ENCODE results near the gene POPDC2.

Gene POPDC2

DNA sequence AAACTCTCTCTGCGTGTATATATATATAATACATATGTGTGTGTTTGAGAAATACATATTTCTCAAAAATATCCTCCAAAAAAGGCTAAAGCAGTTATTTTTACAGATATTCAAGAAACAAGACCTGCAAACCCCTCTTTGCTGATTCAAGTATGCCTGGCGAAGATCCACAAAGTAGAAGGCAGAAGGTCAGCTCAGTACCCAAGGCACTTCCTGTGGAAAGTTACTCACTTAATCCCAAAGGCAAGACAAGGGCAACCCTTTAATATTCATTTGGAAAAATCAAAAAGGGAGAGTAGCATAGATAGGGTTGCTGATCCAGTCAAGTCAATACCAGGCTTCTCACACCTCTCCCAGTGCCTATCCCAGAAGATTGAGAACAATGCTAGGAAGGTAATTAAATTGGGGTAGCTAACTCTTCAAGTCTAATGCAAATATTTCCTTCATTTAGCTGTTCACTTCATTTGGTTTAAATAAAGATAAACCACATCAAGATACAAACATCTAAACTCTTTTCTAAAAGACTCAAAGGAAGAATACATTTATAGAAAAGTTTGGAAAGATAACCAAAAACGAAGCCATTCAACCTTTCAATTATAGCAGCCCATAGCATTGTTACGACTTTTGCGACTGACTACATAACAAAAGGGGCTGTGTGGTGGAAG is 9.6 kb upstream of the POPDC2 start:
- DNase-seq: no peak

DNA sequence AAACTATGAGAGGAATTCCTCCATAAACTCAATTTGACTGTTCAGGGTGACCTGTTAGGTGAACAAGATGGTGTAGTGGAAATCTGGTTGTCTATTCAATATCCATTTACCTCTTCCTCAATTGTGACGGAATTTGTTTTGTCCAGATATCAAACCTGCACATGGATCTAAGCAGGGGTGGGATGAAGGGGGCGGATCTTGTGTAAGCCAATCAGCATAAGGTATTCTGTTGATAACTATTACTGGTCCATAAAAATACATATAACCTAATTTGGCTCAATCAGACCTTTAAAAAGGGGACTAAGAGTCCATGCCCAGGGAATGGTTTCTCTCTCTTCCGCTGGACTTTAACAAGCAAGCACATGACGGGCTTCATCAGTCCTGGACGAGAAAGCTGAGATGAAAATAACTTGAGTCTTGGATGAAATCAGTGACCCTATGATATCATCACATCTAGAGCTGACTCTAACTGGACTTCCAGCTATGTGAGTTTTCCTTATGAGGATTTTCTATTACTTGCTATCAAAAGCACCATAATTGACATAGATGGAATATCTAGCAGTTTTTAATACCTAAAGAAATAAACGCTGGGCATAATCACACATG is 5.7 kb upstream of the POPDC2 start:
- no peak for DNase-seq

DNA sequence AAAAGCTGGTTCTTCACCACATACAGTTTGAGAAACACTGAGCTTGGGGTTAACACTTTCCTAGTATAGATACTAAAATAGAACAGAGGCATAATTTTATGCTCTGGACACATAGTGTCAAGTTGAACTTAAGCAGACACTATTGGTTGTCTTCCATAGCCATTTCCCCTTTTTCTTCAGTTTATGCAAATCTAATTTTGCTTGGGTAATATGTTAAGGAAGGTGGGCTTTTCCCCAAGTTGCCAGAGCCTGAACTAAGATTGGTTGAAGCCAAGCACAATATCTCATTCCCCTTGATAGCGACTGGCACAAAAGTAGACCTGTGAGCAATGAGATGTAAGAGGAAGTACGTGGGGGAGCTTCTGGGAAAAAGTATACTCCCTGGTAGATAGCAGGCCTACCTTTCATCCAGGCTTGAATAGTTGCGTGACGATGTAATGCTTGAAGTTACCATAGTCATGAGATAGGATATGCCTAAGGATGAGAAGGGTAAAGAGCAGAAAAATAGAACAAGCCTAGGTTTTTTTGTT is 4.5 kb upstream of the POPDC2 start:
- no peak for DNase-seq

DNA sequence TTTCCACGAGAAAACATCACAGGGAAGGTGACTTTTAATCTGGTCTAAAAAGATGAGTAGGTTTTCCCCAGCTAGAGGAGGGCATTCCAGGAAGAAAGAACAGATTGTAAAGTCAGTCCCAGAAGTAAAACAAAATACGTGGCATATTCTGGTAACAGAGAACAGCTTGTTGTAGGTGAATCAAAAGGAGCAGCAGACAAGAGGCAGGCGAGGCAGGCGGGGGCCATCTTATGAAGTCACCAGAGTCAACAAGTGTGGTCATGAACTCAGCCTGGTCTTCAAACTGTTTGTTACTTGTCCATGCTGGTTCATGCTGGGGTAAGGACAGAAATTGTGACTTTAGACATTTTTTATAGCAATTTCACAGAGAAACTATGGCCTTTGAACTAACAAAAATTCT is 4.0 kb upstream of the POPDC2 start:
- DNase-seq: no peak

DNA sequence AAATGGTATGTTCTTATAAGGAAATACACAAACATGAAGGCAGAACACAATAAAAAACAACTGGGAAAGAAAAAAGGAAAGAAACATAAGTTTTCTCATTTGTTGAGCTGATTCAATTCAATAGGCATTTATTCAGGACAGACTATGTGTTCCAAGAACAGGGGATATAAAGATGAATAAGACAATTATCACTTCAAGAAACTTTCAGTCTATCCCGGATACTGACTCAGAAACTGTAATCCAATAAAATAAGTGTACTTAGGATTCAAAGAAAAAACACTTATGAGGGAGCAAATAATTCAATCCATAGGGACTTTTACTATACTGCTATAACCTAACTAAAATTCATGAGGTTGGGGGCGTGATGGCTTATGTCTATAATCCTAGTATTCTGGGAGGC is 3.5 kb upstream of the POPDC2 start:
- no peak for DNase-seq

DNA sequence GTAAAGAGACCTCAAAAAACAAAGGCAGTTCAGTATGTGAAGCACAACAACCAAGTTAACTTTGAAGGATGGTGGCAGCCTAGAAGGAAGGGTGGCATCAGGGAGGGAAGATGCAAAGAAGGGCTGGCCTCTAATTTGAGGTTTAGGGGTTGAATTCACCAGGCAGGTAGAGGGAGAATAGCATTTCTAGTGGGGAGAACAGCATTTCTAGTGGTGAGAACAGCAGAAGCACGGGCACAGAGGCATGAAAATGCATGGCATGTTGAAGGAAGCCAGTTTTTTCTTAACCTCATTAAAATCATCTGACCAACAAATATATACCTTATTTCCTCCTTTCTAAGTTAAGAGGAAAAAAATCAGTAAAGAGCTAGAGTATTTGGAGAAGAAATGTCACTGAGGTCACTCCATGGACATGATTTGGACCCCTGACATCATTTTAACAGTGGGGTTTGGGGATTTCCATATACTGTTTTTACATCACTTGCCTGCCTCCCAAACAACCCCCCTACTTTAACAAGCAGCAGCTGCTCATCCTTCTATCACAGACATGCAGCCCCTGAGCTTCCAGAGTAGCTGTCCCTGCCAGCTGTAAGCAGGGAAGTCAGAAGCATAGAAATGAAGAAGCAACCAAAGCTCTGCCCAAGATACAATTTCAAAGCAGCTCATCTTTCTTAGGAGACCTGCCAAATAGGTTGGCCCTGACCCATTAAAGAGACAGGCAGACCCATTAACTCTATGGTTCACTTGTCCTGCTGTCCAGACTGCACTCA is 2.4 kb upstream of the POPDC2 start:
- DNase-seq: no peak

DNA sequence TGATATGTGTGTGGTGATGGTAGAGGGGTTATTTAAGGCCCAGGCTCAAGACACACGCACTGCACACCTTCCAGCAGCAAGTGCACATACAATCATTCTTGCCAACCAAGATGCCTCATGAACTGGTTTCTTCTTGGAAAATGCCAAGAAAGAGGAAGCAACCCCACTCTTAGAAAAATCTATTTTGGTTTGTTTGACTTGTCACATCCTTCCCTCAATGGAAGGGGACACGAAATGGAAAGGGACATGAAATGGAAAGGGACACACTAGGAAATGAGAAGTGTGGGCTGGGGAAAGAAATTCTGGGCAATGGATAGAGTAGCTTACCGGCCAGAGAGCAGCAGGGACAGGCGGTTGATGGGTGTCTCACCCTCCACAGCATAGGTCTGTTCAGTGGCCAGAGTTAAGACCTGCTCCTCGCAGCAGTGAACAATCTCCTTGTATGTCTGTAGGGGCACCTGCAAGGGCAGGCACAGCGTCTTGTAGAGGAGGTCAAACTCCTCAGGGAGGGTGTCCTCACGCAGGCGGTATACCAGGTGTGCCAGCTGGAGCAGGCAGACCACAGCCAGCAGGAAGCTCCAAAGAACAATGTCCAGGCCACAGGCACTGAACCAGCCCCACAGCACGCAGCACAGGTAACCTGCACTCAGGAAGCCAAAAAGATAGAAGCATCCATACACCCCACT is 640 bp downstream of the POPDC2 start:
- no peak for DNase-seq

DNA sequence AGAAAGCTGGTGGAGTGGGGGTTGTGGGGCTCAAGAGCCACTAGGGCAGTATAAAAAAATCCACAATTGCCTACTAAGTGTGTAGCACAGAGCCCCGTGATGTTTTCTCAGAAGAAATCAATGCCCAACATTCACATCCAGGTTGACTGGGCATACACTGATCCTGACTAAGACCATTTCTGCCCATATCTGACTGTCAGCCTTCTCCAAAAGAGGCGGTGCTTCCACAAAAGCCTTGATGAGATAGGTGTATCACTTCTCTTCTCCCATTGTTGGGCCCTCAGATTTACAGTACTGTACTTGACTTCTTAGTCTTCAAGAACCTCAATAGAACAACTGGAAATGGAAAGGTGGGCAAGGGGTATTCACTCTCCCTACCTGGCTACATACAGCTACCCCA is 1.4 kb downstream of the POPDC2 start:
- DNase-seq: no peak

DNA sequence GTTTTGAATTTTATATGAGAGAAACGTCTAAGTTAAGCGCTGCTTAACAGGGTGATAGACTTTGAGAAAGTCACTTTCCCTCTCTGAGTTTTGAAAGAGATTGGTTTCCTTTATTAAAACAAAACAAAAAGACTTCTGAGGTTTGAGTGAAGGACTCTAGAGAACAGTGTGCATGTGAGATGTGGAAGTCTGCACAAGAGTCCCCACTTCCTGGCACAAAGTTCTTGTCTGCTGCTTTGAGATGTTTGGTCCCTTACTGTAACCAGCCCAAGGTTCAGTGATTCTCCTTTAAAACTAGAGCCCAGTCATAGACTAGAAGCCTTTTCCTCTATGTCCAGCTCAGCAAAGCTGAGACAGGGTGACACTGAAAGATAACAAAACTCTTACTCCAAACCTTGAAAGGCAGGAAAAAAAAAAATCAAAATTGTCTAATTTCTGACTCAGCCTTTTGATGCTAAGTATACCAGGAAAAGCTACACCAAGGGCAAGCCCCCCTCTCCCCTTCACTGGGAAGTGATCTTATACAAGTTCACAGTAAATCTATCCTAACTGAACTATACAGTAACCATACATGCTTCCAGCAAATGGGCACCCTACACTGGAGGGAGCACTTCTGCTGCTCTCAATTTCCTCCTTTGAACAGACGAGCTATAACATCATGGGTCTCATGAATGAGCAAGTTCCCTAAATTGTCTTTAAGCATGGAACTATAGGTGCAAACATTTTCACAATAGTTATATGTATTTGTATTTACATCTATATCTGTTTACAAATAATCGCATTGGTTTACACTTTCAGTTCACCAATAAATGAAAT is 2.3 kb downstream of the POPDC2 start:
- no peak for DNase-seq

DNA sequence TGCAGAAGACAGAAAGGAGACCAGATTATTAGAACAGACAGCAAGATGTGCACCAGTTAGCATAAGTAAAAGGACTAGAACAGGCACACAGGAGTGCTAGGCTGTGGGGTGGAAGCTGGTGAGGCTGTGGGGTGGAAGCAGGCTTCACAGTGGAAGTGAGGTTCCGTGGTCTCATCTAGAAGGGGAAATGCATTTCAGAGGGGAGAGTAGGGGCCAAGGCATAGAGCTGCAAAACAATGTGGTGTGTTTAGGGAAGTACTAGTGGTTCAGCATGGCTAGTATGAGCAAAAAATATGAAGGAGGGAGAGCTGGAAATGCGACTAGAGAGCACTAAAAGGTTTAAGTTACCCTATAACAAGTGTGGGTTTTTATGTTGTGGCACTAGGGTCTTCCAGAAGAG is 6.5 kb downstream of the POPDC2 start:
- no peak for DNase-seq

DNA sequence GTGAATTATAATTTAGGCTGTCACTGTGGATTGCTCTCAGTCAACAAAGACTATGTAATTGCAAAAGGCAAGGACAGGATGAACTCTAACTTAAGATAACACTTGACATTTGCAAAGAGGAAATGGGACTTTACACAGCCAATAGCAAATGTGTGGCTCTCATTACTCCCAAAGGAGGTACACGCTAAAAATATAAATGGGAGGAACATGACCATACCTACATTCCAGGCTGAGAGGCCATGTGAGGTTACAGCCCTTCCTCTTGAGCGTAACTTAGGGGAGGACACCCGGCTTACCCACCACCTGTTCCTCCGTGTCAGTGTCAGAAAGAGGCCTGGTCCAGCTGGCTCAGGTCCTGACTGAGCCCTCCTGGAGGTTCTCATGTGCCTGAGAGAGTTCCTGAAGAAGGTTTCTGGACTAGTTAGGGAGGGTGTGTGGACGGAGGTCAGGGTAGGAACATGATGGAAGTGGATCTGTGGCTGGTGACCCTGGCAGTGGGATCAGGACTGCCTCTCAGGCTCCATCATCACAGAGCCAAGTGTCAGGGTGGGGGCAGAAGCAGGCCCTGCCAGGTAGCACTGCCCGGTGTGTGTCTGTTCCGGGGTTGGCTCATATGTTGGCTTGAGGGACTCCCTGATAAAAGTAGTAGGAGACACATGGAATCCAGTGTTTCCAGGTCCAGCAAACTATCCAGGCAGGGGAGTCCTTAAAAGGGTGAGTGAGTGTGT is 7.9 kb downstream of the POPDC2 start:
- DNase-seq: no peak

DNA sequence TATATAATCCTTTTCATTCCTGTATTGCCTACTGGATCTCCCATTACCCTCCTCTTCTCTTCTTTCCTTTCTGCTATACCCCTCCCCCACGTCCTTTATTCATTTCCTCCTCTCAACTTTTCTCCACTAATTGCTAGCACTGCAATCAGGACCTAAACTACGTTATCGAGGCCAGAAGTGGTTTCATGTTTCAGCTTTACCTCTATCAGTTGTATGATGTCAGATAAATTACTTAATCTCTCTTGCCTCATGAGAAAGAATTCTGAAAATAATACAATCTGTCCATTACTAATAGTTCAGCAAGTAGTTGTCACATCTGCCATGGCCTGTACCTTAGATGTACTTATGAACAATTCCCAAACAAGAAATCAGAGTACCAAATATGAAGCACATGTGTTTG is 10.6 kb downstream of the POPDC2 start:
- no peak for DNase-seq

DNA sequence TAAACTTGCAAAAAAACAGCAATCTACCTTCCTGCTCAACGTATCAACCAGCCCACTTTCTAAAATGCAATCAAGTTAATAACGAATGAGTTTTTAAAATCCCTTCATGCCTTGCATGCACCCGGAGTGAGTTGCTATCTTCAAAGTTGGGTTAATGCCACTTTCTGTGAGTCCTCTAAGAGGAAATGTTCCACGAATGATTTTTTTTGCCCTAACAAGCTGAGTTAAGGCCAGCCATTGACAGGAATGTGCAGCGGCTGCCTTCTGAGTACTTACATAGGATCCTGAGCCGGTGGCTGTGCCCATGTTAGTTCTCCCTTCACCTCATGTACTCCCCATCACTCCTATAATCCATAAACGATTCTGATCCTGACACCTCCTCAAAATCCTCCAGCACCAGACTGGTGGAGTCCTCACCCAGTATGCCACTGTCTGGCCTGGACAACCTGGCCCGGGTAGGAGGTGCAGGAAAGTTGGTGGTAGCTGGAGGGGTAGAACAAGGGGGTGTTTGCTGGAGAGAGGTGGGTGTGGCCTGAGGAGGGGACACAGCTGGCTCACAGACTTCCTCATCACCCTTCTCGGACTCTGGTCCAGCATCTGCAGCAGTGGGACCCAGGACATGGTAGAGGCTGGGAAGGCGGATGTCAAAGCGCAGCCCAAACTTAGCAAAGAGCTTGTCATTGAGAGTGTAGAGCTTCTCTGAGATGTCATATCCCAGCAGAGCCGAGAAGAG is 12.4 kb downstream of the POPDC2 start:
- no peak for DNase-seq

DNA sequence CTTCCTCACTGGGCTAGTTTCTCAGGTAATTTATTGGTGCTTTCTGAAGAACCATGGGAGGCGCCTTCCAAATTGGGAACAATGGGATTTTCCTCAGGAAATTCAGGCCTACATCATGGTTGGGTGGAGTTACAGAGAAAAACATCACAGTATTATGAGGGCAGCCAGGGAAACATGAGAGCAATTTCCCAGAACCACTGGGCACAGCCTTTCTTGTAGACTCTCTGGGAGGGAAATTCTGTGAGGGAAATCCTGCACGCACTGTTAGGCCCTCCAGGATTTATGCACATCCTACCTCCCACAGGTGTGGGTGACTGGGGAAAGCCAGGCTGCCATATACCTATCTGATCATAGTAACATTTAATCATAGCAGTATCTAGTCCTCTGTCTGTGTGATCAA is 13.2 kb downstream of the POPDC2 start:
- no peak for DNase-seq

DNA sequence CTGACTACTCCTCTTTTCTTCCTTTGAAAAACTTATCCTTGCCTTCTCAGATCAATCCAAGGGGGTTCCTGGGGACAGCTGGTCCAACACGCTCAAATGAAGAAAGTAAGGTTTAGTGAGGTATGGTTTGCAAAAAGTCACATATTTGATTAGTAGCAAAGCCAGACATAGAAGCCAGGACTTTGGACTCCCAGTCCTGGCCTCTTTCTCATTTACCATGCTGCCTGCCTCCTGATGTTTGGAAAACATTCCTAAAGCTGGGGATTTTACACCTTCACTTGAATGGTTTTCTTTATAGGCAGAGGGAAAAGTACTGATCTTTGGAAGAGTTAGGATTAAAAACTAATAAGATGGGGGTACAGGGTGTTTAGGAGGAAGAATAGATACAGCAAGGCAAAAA is 14.6 kb downstream of the POPDC2 start:
- DNase-seq: no peak

DNA sequence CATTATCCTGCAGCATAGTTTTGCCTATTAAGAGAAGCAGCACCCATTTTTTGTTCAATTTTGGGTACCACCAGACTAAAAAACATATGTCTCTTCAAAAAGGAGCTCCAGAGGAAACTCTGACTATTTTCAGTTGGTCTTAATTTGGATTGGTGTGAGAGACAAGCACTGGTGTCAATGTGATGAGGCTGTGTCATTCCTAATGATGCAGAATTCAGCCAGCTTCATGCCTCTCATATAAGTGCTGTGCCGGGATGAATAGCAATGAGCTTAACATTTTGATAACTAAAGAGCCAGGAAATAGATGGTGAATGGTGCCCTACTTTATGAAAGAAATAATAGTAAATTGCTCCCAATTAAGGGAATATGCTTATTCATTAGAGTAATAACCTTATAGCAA is 15.9 kb downstream of the POPDC2 start:
- DNase-seq: no peak

DNA sequence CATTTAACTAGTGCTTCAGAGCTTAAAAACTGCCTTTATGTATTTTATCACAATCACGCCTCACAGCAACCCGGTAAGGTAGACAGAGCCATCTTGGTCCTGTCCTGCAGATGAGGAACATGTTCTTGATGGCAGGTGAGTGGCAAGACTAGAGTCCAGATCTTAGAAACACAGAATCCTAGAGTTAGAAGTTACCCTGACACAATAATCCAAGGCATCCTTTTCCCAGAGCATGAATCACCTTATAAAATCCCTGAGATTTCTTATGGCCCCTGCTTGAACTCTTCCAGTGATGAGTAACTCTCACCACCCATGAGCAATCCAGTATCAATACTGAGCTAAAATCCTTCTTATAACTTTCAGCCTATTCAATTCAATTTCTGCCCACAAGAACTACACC is 16.9 kb downstream of the POPDC2 start:
- DNase-seq: no peak

DNA sequence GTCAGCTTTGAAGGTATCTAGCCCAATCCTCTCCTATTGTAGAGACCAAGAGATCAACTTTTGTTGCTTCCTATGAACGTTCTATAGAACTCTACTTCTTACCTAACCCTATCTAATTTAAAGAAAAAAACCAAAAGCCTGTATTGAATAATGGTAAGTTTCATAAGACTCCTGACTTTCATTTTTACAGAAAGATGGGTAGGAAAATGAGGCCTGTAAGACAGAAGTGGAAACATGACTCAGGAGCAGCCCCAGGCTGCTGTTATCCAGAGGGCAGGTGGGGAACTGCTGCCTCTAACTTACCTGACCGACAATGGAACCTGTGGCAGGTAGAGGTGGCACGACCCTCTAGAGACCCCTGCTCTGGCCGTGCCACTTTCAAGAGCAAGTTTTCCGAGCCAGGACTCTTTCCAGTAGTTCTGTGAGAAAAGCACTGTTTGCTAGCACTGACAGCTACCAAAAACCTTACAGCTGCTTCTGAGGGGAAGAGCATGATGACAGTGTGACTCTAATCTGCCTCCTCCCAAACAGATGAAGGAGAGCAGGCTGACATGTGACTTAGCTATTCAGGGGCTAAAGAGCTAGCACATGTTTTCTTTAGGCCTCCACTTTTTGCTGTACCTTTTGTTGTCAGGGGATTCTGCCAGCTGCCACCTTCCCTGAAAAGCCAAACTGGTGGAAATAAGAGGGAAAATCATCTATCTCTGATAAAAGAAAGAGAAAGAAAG is 17.5 kb downstream of the POPDC2 start:
- no peak for DNase-seq

DNA sequence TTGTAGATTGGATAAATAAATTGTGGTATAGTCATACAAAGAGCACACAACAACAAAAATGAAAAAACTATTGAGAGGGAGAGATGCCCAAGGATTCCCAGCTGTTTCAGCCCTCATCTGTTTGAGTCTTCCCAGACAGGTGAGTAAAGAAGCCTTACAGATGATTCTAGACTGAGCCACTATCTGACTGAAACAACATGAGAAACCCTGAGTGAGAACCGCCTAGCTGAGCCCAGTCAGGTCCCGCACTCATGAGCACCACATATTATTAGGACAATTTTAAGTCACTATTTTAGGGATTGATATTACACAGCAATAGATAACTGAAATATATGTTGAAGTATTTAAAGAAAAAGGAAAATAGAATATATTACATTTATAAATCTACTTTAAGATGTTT is 19.0 kb downstream of the POPDC2 start:
- no peak for DNase-seq
